GM18868 (cell line): ENCODE results near the gene PPA2.
"Not testable (repeated sequence)": the region's sequence is repeated elsewhere in the genome, so short reads cannot be mapped to it uniquely, and the experiment has no call there.

Experiments
- ATAC-seq: cut with Tn5 transposase; IDR thresholded peaks from one replicate; pipeline ENCODE4 v1.9.1; 2021; ENCODE audit warnings: mild to moderate bottlenecking, moderate library complexity; ENCODE audit not compliant: unreplicated experiment

The PPA2 gene

DNA sequence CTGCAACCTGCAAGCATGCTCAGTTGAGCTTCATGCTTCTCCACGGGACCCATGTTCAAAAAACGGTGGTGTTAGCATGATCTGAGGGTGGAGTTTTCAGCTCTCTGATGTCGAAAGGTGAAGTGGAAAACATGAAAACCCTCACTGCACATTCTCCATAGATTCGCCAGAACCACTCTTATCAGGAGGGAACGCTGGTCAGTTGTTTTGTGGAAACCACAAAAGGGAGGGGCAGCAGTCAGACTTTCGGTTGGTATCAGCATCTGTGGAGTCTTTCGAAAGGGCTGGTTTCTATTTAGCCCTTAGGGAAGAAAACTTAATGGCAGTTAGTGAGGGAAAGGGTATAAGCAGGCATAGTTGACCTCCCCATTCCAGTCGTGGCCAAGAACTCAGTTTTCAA lies 12.6 kb downstream of the PPA2 start:
- ATAC-seq = no peak

DNA sequence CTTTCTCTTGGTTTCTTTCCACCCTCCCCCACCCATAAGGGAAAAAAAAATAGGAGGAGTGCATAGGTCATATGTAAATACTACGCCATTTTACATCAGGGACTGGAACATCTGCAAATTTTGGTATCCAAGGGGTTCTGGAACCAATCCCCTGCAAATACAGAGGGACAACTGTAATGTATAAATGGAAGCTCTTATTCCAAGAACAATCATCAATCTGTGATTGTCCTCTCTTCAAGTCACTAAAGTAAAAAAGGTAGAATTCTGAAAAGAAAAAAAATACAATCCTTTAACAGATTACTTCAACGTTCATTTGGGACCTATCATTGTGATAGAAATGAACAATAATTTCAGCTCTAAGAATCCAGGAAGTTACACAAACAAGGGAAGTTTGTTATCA lies 13.6 kb downstream of the PPA2 start:
- no peak for ATAC-seq

DNA sequence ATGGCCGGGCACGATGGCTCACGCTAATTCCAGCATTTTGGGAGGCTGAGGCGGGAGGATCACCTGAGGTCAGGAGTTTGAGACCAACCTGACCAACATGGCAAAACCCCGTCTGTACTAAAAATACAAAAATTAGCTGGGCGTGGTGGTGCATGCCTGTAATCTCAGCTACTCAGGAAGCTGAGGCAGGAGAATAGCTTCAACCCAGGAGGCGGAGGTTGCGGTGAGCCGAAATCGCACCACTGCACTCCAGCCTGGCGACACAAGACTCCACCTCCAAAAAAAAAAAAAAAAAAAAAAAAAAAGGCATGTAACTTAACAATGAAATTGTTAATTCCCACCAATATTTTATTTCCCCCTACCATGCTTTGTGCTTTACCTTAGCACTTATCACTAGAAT lies 15.3 kb downstream of the PPA2 start:
- ATAC-seq = not testable (repeated sequence)

DNA sequence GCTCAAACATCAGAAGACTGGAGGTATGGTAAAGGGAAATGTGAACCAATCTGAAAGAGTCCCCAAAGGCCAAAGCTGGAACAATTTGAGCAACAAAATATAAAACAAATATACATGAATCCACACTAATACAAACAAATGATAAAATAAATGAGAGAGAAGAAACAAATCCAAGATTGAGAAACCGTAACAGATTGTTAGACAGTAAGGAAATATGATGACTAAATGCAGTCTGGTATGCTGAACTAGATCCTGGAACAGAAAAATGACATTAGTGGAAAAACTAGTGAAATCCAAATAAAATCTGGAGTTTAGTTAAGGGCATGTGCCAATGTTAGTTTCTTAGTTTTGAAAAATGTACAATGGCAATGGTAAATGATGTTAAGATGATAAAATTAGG lies 15.9 kb downstream of the PPA2 start:
- no peak for ATAC-seq

DNA sequence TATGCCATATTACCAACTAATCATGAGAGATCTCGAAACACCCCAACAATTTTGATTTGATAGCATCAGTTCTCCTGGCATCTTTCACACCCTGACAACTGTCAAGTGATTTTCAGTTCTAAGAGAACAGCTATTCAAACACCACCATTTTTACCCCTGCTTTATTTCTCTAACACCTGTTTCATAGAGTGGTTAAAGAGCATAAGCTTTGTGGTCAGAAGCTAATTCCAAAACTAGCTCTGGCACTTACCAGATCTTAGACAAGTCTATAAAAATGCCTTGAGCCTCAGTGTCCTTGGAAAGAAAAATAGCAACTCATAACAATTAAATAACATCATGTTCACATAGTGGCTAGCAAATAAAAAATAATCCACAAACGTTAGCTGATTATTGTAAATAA lies 17.9 kb downstream of the PPA2 start:
- ATAC-seq = no peak

DNA sequence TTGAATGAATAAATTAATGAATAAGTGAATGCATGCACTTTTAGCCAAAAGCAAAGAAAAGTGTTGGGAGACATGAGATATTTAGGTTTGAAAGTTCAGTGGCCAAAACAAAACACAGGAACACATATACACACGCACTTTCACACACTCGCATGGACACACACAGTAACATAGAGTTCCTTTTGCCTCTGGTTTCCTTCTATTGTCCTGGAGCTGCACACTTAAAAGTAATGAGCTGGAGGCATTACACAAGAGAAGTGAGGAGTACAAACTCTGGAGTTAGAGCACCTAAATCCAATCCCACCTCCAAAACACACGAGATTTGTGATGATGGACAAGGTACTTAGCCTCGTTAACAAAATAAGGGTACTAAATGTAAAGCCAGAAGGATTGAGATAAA lies 18.7 kb downstream of the PPA2 start:
- ATAC-seq = no peak

DNA sequence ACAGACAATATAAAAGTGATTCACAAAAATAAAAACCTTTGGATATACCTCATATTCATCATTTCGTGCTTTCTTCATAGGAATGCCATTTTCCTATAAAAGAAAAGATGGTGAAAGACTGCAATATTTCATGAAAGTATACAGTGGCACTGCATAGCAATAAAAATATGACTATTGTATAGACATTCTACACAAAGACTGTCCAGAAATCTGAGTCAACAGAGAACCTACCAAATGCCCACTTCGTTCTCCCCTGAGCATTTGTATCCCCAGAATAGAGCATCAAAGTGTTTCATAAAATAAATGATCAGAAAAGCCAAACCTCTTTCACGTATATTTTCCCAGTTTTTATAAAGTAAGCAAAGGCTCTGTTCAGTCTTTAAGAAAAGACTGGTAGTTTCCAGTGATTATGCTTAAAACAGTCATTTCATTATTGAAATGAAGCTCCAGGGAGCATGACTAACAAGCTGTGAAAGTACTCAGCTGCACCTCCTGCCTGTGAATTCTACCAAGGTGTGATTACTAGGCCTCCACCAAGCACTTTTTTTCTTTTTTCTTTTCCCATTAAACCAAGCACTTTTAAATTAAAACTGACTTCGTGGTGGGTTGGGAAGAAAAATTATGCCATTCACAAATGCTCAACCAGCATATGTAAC lies 20.2 kb downstream of the PPA2 start:
- ATAC-seq = peak; percentile 97

DNA sequence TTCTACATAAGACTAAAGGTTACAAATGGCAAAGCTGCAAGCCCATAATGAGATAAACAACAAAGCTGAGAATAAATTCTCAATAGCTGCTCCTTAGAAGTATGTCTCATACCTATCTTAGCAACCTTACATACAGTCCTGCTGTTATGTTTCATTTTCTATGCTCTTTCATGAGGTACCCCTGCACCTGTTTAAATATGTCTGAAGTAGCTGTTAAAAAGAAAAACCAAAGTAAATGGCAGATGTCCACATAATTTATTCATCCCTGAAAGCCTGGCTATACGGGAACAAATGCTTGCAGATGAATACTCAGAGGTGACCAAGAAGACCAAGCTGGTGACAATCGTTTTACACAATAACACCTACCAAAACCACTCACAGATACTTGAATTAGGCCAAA lies 22.5 kb downstream of the PPA2 start:
- ATAC-seq = no peak

DNA sequence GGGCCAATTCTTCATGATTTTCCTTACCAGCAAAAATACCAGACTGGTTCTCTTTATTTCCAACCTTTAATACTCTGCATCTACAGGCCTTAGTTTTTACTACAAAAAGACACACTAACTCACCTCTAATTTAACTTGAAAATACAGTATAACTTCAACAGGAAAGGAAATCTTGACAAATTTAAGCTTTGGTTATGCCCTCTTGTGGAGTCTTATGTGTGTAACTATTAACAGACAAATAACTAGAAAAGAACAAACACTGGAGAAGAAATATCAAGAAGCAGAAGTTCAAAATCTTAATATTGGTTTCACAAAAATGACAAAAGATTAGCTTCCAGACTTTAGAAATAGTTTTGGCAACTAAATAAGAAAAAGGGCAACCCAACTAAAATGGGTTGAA lies 33.0 kb downstream of the PPA2 start:
- no peak for ATAC-seq

DNA sequence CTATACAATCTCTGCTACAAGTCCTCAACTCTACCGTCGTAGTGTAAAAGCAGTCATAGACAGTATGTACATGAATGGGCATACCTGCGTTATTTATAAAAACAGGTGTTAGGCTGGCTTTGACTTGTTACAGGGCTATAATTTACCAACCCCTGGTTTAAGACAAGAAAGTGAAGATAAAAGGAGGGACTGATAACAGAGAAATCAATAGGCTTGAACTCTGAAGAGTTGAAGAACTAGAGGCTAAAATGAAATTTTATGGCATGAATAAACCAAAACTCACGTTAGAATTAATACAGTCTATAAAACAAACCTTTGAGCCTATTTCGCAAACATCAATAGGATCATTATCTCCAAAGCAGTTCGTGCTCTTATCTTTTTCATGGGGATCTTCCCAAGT lies 36.2 kb downstream of the PPA2 start:
- no peak for ATAC-seq

DNA sequence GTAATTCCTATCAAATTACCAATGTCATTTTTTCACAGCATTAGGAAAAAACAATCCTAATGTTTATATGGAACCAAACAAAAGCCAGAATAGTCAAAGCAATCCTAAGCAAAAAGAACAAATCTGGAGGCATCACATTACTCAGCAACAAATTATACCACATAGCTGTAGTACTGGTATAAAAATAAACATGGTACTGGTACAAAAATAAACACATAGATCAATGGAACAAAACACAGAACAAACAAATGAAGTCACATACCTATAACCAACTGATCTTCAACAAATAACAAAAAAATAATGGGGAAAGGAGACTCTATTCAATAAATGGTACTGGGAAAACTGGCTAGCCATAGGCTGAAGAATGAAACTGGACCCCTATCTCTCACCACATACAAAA lies 37.4 kb downstream of the PPA2 start:
- ATAC-seq = no peak

DNA sequence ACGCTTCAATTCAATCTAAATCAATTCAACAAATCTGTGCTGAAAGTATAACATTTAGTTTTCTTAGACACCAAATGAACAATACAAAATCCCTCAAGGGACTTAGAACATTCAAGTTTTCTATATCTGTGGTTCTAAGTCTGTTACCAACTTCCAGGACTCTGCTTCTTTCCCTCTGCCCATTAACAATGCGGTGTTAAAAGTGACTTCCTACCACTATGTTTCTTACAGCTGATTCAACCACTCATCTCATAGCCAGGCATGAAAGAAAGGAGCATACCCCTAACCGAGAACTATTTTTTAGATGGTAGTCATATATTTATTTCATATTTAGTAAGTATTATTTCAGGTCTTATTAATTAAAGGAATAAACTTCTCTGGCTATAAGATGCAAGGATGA lies 38.9 kb downstream of the PPA2 start:
- no peak for ATAC-seq

DNA sequence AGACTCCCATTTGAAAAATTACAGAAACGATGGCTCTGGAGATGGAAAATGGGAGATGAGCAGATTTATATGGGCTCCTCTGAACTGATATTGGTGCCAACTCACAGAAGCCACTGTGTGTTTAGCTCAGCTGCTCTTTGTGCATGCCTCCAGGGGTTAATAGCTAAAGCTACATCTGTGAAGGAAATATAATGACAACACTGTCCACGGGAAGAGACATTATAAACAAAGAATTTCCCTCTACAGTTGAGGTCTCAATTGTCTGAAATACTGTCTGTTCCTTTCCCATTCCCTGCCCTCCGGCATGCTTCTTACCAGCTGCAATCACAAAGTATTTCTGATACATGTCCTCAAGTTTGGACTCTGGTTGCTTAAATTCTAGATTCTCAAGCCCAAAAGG lies 40.4 kb downstream of the PPA2 start:
- ATAC-seq = no peak

DNA sequence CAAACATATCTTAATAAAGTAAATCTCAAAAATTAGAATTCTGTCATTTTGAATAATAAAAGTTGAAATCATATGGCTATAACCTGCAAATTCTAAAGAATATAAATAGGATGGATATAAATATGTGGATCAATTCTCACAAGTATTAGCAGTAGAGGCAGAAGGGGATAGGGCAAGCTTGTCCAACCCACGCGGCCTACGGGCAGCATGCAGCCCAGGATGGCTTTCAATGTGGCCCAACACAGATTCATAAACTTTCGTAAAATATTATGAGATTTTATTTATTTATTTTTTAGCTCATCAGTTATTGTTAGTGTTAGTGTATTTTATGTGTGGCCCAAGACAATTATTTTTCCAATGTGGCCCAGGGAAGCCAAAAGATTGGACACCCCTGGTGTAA lies 41.4 kb downstream of the PPA2 start:
- ATAC-seq = no peak

DNA sequence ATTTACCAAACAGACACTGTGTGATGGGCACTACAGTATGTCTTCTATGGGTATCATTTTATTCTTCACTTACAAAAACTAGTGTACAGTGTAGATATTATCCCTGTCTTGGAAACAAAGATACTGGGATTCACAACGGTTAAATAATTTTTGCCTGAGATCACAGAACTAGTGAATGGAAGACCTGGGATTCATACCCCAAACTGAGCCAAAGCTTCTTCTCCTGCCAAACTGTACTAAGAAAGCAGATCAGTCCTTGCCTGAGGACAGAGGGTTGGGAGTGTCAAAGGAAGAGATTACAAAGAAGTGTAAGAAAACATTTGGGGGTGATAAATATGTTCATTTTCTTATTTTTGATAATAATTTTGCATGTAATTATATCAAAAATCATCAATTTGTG lies 43.1 kb downstream of the PPA2 start:
- no peak for ATAC-seq

DNA sequence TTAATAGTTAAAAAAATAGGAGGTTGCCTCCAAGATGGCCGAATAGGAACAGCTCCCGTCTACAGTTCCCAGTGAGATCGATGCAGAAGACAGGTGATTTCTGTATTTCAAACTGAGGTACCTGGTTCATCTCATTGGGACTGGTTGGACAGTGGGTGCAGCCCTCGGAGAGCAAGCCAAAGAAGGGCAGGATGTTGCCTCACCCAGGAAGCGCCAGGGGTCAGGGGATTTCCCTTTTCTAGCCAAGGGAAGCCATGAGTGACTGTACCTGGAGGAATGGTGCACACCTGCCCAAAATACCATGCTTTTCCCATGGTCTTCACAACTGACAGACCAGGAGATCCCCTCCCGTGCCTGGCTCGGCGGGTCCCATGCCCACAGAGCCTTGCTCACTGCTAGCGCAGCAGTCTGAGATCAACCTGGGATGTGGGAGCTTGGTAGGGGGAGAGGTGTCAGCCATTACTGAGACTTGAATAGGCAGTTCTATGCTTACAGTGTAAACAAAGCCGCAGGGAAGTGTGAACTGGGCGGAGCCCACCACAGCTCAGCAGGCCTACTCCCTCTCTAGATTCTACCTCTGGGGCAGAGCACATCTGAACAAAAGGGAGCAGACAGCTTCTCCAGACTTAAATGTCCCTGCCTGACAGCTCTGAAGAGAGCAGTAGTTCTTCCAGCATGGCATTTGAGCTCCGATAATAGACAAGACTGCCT lies 47.5 kb downstream of the PPA2 start:
- no peak for ATAC-seq

DNA sequence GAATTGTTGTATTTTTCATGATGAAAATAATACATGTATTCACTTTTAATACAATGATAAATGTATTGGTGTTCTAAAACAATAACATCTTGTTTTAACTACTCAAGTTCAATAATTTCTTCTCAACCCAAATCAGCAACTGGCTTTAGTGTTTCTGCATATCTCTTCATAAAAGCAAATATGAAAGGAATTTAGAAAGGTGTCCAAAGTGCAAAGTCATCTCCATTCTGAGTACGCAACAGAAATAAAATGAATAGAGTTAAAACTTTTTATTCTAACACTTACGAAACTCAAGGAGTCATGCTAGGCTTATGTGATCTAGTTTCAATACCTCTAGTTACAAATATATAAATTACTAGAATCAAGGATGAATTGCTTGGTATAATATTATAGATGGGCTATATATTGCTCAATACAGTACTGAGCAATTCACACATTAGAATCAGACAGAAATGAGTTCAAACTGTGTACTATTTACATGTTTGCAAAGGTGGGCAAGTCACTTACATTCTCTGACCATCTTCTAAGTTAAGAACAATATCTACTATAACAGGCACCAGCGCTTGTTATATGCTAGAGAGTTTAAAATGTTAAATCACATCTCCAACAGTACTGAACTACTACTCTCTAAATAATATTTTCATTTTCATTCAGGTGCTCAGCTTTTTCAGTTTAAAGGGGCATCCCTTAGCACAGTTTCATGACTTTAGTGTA lies 51.5 kb downstream of the PPA2 start:
- ATAC-seq = no peak

DNA sequence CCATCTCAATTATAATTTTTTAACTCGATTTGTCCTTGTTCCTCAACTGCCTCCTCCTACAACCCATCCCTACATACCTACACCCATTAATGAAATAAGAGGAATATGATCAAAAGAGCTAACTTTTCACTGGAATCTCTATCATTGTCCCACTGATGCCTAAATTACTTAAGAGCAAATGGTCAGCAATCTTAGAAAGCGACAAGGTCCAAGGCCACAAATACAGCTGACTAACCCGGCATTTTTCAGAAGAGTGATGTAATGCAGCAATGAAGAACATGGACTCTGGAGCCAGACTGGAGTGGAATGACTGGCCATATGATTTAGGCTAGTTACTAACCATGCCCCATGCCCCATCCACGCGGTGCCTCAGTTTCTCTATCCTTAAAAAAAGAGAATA lies 56.2 kb downstream of the PPA2 start:
- ATAC-seq = no peak

DNA sequence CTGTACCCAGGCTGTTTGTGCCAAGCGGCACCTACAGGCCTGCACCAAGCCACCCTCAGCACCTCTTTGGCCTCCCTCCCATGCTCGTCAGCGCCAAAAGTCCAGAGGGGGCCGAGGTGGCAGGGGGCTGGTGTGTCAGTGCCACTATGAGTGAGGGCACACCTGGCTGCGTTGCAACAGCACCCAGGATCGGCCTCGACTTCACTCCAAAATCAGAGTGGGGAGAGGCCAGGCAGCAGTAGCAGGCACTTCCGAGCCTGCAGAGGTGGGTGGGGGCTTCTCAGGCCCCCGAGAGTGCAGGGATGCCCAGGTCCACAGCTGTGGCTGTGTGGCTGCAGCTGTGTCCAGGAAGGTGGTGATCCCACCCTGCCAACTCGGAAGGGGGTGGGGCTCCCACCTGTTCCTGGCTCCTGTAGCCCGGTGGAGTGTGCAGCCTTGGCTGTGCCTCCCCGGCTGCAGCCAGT lies 58.5 kb downstream of the PPA2 start:
- ATAC-seq = no peak

DNA sequence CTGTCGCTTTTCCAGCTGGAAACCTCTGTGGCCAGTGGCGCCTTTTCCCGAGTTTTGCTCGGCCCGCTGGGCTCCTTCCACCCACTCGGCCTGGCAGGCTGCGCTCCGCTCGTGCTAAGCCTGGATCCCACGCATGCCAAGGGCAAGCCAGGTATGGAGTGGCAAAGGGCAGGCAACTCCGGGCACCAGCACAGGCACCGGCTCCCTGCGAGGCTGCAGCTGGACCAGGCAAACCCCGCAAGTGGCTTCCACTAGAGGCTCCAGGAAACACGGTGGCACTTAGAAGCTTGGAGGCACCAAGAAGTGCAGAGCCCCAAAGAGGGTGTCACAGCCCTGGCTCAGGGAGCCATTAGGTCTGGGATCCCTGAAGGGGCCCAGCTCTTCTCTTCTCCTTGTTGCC lies 59.5 kb downstream of the PPA2 start:
- no peak for ATAC-seq

DNA sequence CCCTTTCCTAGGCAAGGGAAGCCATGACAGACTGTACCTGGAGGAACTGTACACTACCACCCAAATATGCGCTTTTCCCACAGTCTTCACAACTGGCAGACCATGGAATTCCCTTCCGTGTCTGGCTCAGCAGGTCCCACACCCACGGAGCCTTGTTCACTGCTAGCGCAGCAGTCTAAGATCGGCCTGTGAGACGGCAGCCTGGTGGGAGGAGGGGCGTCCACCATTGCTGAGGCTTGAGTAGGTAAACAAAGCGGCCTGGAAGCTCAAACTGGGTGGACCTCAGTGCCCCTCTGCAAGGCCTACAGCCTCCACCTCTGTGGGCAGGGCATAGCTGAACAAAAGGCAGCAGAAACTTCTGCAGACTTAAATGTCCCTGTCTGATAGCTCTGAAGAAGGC lies 64.7 kb downstream of the PPA2 start:
- ATAC-seq = not testable (repeated sequence)
